Medulla oblongata (tissue), 1 donor: ENCODE measurements around the gene SLC9B1.

Experiments used
- DNase-seq: peaks from one replicate; pipeline ENCODE4 v3.0.0-alpha.2; 2015; ENCODE audit errors: extremely low spot score

Gene SLC9B1, protein sequence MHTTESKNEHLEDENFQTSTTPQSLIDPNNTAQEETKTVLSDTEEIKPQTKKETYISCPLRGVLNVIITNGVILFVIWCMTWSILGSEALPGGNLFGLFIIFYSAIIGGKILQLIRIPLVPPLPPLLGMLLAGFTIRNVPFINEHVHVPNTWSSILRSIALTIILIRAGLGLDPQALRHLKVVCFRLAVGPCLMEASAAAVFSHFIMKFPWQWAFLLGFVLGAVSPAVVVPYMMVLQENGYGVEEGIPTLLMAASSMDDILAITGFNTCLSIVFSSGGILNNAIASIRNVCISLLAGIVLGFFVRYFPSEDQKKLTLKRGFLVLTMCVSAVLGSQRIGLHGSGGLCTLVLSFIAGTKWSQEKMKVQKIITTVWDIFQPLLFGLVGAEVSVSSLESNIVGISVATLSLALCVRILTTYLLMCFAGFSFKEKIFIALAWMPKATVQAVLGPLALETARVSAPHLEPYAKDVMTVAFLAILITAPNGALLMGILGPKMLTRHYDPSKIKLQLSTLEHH

DNA sequence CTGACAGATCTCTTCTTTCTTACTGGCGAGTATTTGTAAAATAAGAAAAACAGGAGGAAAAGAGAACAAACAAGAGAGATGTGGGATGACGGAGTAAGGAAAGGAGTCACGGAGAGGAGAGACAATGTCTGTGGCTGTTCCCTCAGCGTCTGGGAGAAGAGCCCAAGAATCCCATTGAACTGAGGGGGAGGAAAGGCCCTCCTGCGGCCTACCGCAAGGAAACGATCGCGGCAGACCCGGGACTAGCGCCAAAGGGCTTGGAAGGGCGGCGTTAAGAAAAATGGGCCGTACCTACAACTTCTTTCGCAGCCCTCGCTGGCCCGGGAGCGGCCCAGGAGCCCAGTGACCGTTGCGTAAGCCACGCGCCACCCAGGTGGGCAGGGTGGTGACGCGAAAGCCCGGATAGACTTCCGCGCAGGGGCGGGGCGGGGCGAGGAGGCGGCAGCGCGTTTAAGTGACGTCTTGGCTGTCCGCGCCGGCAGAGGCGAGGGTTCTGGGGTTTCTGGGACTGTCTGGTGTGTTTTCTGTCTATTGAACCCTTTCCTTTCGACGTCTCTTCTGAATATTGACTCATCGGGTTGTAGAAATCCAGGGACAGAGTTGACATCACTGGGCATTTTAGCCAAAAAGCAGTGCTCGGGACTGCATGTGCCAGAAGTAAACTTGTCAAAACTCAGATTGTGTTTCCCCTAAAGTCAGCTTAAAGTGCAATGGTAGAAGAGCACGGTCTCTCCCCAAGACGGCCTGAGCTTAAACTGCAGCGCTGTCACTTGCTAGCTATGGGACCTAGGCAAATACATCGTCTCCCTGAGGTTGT lies at the start of gene SLC9B1:
Gene SLC9B1 (minus strand): TSS at position 398 of the 817 bp plus-strand sequence. CDS start 27,994 bp downstream, outside the sequence.
- DNase-seq: peak; percentile 93

DNA sequence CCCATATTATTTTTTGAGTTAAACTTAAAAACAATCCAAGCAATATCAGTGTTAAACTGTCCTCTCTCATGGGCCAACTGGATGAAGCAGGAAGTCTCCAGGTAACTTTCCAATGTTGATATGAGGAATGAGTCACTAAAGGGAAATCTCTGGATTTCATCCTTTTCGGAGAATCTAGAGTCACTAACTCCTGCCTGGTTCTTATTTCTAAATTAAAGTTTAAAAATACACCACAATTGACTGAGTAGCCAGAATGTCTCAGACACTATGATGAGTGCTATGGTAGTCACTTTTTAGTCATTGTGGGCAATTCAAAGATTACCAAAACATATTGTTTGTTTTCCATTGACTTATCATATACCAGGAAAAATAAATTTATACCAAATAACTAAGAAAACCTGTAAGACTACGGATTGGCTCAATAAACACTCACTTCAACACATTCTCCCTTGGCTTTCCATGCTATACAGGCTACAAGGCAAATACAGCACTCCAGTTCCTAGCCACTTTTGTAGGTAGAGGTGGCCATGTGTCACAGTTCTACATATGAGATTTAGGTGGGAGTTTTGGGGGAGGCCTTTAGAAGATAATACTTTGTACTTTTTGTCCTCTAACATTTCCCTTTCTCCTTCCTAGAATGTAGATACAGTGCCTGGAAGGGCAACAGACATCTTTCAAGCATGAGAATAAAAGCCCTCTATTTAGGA lies 48.5 kb upstream of the SLC9B1 start:
- no peak for DNase-seq

DNA sequence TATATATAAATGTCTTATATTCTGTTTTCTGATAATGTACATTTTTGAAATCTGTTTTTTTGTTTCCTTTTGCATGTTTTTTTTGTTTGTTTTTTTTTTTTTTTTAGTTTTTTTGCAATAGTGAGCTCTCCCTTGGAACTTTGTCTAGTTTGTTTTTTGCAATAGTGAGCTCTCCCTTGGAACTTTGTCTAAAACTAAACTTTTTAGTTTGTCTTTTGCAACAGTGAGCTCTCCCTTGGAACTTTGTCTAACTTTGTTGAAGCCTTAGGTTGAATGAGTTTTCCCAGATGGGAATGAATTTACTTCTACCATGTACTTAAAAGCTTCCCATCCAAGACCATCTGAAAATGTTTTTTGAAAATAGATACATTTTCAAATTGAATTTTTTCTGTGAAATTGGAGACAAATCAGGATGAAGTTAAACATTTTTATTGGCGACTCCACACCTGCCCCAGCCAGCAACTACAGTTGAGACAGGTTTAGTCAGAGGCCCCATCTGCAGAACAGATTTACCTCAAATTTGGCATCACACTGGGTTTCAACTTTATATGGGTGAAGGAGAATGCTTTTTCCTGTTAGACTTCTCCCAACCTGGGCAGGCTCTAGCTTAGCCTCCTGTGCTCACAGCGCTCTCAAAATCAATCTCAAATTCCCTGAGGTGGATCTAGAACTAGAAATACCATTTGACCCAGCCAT lies 41.1 kb upstream of the SLC9B1 start:
- no peak for DNase-seq

DNA sequence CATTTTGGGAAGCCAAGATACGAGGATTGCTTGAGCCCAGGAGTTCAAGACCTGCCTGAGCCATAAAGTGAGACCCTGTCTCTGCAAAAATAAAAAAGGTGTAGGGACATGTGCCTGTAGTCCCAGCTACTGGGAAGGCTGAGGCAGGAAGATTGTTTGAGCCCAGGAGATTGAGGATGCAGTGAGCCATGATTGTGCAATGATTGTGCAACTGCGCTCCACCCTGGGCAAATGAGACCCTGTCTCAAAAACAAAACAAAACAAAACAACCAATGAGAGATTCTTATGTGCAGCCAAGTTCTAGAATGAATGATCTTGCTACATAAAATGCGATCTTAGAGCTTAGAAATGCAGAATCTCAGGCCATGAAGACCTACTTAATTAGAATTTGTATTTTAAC lies 34.5 kb upstream of the SLC9B1 start:
- DNase-seq: no peak

DNA sequence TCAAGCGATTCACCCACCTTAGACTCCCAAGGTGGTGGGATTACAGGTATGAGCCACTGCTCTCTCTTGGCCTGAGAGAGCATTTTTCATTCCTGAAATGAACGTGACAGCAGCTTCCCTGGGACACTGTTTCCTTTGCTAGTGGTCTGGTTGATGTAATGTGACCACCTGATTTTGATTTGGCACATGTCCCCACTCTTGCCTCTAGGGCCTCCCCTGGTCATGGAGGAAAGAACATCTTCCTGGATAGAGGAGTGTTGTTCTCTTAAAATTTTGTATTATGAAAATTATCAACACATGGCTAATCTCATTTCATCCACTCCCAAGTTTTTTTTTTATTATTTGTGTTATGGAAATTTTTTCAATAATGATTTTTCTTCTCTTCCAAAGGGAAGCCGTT lies 33.3 kb upstream of the SLC9B1 start:
- DNase-seq: no peak

DNA sequence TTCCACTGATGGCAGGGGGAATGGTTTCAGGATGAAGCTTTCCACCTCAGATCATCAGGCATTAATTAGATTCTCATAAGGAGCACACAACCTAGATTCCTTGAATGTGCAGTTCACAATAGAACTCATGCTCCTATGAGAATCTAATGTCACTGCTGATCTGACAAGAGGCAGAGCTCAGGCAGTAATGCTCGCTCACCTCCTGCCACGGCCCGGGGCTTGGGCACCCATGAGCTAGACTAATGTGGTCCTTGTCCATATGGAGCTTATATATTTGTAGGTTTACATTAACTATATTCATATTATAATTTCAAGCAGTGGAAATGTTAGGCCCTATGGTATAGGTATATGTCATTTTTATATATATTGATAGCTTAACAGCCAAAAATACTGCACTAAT lies 32.6 kb upstream of the SLC9B1 start:
- DNase-seq: no peak

DNA sequence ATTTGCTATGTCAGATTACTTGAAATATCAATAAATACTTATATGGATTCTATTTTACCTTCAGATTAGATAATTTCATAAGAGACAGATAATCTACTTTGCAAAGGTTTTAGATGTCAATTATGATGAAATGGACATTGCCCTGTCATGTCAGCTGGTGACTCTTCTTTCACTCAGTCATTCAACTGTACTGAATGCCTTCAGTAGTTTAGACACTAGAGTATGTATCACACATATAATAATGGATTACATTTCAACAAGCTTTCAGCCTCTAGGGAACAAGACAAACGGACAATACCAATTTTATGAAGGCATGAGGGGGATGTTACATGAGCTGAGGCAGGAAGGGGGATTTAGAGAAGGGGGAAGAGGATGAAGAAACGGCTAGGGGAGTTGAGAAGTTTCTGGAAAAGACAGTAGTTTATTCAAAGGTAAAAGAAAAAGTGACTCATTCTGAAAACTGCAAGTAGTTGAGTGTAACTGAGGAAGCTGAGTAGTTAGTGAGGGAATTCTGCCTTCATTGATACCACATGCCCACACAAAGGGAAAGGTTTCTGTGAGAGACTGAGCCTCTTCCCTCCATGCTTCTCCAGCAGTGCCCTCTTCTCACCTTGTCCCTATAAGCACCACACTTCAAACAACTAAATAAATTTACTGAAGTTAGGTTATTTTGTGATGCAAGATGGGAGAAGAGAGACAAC lies 31.4 kb upstream of the SLC9B1 start:
- no peak for DNase-seq

DNA sequence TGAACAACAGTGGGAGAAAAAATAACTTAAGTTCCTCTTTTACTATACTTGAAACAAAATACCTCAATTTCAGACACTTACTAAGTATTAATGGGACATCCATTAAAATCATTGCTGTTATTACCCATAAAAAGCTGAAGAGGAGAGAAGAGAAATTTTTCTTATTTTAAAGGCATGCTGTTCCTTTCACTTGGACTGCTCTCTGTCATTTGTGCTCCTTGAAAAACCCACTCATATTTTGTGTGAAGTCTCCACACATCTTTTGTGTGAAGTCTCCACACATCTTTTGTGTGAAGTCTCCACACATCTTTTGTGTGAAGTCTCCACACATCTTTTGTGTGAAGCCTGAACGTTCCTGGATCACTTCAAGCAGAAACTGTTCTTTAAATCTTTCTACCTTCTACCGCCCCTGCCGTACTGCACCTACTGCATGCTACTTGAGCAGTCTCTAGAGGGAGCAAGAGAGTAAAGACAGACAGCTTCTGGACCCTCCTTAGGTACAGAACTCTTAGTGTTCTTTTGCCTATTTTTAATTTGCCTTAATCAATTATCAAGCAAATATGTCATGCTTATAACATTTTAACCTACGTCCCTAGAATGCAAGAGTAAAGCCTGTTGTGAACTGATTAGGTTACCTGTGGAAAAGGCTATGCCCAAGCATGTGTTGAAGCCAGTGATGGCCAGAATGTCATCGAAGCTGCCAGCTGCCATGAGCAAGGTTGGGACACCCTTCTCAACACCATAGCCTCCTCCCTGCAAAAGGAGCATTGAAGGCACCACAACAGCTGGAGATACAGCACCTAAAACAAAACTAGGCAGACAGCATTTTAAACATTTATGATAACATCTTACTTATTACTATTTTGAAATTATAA lies 27.1 kb upstream of the SLC9B1 start:
- DNase-seq: peak; percentile 45

DNA sequence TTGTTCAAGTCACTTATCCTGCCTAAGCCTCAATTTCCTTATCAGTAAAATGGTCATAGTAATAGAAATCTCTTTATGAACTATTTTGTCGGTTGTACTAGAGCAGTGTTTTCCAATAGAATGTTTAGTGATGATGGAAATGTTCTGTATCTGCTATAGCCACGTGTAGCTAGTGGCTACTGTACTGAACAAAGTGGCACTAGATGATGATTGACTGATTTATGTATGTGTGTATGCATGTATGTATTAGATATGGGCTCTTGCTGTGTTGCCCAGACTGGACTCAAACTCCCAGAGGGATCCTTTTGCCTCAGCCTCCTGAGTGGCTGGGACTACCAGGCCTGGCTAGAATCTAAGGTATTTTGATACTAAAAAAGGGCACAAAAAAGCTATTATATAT lies 24.7 kb upstream of the SLC9B1 start:
- DNase-seq: no peak

DNA sequence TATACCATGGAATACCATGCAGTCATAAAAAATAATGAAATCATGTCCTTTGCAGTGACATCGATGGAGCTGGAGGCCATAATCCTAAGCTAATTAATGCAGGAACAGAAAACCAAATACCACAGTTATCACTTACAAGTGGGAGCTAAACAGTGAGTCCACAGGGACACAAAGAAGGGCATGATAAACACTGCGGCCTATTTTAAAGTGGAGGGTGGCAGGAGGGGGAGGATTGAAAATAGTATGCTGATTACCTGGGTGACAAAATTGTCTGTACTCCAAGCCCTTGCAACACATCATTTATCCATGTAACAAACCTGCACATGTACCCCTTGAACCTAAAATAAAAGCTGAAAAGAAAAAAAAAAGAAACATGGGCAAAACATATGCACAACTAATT lies 16.7 kb upstream of the SLC9B1 start:
- no peak for DNase-seq

DNA sequence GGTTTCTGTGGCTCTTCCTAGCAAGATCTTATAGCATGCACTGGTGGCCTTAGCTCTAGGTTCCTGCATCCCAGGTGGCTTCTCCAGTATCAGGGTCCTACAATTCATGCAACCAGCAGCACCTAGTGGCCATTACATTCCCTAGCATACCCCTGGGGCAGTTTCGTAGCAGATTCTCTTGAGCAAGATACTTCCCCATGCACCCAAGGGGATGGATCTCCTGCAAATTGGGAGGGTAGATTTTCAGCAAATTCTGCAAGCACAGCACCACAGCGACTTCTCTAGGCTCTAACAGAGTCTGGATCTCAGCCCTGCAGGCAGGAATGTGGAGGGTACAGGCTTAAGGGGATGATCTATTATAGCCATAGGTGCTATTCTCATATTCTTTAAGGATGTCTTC lies 13.1 kb upstream of the SLC9B1 start:
- DNase-seq: no peak

DNA sequence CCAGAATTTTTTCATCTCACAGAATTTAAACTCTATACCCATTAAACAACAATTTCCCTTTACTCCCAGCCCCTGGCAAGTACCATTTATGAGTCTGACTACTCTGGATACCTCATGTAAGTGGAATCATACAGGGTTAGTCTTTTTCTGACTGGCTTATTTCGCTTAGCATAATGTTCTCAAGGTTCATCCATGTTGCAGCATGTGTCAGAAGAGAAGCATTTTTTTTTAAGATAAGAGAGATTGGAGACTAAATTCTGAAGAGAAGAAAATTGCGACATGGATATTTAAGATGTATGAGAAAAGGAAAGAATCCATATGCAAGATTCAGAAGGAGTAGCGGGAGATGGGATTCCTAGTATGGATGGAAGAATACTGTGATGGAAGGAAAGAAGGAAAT lies 11.3 kb upstream of the SLC9B1 start:
- no peak for DNase-seq

DNA sequence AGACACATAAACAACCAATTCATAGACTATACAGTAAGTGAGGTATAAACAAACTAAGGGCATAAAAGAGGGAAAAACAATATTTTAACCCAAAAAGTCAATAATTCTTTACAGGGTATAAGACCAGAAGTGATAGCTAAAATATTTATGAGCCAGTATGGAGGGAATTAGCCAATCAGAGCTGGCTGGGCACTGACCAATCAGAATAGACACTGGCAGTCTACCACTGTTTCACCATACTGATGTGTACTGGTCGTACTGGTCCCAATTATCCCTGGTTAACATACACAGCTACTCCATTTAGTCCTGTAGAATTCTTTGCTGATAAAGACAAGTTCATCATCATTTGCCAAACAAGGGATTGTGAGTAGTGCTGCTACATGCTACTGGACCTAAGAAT lies 9.8 kb upstream of the SLC9B1 start:
- no peak for DNase-seq

DNA sequence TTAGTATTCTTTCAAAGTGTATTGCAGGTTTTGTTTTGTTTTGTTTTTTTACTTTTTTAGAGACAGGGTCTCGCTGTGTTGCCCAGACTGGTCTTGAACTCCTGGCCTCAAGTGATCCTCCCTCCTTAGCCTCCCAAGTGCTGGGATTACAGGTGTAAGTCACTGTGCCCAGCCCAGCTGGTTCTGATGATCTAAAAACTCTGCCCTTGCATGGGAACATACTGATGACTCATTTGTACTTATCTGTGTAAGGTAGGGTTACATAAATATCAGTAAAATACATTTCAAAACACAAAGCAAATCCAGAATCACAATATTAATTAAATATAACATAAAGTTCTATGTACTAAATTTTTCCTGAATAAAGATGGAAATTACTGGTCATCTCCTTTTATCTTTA lies 7.4 kb upstream of the SLC9B1 start:
- DNase-seq: no peak

DNA sequence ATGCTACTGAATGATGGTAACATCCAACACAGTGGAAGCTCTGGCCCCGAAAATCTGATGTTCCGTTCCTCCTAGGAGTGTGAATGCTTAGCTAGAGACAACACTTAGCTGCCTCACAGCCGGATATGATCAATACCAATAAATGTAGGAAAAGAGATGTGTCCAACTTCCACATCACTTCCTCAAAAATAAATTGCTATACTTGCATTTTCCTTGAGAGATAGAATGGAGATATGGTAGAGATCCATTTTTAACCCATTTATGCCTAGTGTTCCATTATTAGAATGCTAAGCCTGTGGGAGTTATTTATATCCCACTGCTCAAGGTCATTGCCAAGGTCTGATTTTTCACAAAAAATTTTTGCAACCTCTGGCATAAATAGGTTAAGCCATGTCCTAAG lies 5.5 kb upstream of the SLC9B1 start:
- DNase-seq: no peak

DNA sequence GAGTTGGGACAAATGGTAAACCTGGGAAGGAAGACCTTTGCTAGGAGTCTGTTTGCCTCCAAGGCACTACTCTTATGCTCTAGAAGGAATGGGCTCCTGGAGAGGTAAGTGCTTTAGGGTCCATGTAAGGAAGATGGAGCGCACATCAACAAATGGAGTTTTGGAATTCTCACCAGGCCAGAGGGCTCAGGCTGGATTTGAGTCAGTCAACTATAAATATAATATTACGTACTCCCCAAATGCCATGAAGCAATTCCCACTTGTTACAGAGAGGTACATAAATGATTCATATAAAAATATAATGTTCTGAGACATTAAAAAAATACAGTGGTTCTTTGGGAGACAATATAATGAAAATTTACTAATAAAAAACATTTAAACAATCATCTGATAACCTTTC lies 1.6 kb upstream of the SLC9B1 start:
- no peak for DNase-seq

DNA sequence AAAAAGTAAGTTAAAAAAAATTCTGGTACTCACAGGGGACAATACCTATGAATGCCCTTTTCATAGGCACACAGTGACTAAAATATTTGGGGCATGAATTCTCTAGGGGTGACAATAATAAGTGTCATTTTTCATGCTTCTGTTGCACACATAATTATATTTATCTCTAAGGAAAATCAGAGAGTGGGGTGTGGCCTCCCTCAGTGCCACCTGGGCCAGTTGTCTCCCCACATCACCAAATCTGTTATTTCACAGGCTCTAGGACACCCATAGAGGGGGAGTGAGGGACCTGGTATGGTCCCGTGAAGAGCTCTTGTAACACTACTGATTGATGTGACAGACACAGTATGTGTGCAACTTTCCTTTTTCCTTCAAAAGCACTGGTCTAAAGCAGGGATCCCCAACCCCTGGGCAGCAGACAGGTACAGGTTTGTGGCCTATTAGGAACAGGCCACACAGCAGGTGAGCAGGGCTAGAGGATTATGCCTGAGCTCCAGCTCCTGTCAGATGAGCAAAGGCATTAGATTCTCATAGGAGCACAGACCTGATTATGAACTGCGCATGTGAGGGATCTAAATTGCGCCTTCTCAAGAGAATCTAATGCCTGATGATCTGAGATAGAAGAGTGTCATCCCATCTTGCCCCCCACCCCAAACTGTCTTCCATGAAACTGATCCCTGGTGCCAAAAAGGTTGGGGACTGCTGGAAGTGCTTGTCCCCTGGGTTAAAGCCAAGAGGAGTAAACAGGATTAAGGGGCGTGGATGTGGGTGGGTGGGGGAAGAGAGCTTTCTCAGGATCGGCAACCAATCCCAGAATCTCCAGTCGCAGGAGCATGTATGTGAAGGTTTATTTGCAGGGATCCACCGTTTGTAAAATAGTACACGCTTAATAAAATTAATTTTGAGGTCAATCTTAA lies 856 bp downstream of the SLC9B1 start:
- peak; percentile 18 for DNase-seq

DNA sequence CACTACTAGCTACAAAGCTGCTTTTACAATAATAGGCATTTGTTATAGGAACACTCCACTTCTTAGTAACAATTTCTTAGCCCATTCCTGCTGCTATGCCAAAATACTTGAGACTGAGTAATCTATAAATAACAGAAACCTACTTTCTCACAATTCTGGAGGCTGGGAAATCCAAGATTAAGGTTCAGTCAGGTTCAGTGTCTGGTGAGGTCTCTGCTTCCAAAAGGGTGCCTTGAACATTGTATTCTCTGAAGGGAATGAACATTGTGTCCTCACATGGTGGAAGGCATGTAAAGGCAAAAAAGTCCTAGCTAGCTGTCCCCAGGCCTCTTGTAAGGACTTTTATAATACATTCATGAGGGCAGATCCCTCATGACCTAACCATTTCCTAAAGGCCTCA lies 7.0 kb downstream of the SLC9B1 start:
- DNase-seq: no peak

DNA sequence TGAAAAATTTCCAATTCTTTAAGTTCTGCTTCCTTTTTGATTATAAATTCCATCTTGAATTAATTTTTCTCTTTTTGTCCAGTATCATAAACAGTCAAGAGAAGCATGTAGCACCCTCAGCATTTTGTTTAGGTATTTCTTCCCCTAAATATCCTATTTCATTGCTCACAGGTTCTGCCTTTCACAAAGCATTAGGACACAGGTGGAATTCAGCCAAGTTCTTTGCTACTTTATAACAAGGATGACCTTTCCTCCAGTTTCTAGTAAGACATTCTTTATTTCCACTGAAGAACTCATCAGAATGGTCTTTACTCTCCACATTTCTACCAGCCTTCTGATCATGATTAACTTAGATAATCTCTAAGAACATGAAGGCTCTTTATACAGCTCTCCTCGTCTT lies 7.4 kb downstream of the SLC9B1 start:
- DNase-seq: peak; percentile 57
